Right lobe of liver (tissue), 6 donors: ENCODE results near the gene CCDC121. TPM values are rescaled to one million over a fixed set of nuclear protein-coding genes. Genes with fewer than 3 reads are reported as not detected.
"Not testable (repeated sequence)": the region's sequence is repeated elsewhere in the genome, so short reads cannot be mapped to it uniquely, and the experiment has no call there.

Experiments used
- ATAC-seq, 4 donors: fragments of 200-7000 bp; cut with Tn5 transposase; one replicate each; pipeline ENCODE4 v1.9.1; 2020; ENCODE audit warnings: mild to moderate bottlenecking in 4 of 4, moderate library complexity in 4 of 4
- DNase-seq, 3 donors: peaks; one replicate each; pipeline ENCODE4 v3.0.0-alpha.2; 2020
- H3K27ac ChIP-seq, 3 donors: fragments of 200-600 bp; one replicate each; pipeline ENCODE4 v1.8.0; 2022
- H3K27me3 ChIP-seq, 2 donors: fragments of 200-600 bp; one replicate each; pipeline ENCODE4 v1.8.0; 2022
- H3K36me3 ChIP-seq, 4 donors: fragments of 200-600 bp; sonication (generic) in 1 of 4; one replicate each; pipeline versions ENCODE4 v1.5.1 to v1.8.0; 2017 to 2022; ENCODE audit warnings: control low read depth in 1 of 4
- H3K4me1 ChIP-seq, 4 donors: fragments of 200-600 bp; sonication (generic) in 1 of 4; one replicate each; pipeline versions ENCODE4 v1.5.1 to v1.8.0; 2017 to 2022; ENCODE audit warnings: control low read depth in 1 of 4
- H3K4me3 ChIP-seq, 3 donors: fragments of 200-600 bp; one replicate each; pipeline ENCODE4 v1.8.0; 2022
- H3K9me3 ChIP-seq, 4 donors: fragments of 200-600 bp; sonication (generic) in 1 of 4; one replicate each; pipeline versions ENCODE4 v1.5.1 to v1.8.0; 2017 to 2022; ENCODE audit warnings: control low read depth in 1 of 4
- POLR2A ChIP-seq: fragments of 450-650 bp; IDR thresholded peaks from one replicate; pipeline ENCODE4 v1.6.1; 2017; ENCODE audit warnings: antibody characterized with exemption, mild to moderate bottlenecking
- WGBS: methylation state at CpG from one replicate; pipeline ENCODE4 v1.1.6; 2018; ENCODE audit warnings: low coverage, low lambda C conversion rate; ENCODE audit not compliant: insufficient coverage; ENCODE audit errors: missing lambda C conversion rate; 5-methylcytosine and 5-hydroxymethylcytosine counted together
- intact Hi-C, 2 donors: fragments of 100-400 bp; cut with DNase I; formaldehyde crosslinking; loops; one replicate each; pipeline versions ENCODE4 v1.11.2 to v1.14.1; 2022
- total RNA-seq, 6 experiments: library from RNA; depleted of rRNA in 2 of 6; stranded (reverse); fragments of >200 nt in 2 of 6; fragmentation: NEBNext Ultra II Directional in 3 of 6; extraction: Animal tissue kit (Norgen Biotek cat#: 25700) in 3 of 6; gene quantifications; one replicate each; pipeline versions ENCODE4 v1.1.0 to v1.2.4, GENCODE V29; 2016 to 2023
- TF ChIP-seq, protein P1 (sequence below), 4 donors: fragments of 200-600 bp in 3 of 4; fragments of 450-650 bp in 1 of 4; IDR thresholded peaks; one replicate each; pipeline versions ENCODE4 v1.5.1 to v1.8.0; 2016 to 2022; ENCODE audit warnings: antibody characterized with exemption in 4 of 4, mild to moderate bottlenecking in 2 of 4
- donor health status: DM: no; HTN: yes; CAD: no.
- donor health status: DM: no; HTN: no; CAD: no.
- donor health status: DM: no; HTN: no; CAD: no.
- donor health status: DM: no; HTN: yes; CAD: no.
- donor health status: DM: no; HTN: yes; CAD: no.

The CCDC121 gene
- total RNA-seq, 6 experiments from 2014 or later: 0.74 to 2.1 (median 1.5) TPM

DNA sequence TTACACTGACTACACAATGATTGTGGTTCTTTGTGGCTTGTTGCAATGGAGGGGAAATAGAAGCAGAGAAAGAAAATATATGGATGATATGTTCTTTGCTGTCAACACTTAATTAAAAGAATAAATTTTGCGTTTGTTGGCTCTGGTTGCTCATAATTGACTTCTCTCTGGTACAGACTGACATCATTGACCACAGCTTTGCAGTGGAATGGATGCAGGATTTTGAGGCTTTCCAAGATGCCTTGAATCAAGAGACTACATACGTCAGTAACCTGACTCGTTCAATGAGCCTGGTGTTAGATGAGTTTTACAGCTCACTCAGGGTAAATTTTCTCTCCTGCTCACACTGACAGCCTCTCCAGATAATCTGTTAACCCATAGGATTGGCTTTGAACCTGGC is 9.9 kb upstream of the CCDC121 start:
- intact Hi-C loops: no loop called here
- WGBS: 91% methylated on average over 3 of the region's 3 CpGs
- Histone ChIP-seq H3K36me3 (peaks cover 0 to 86% (median 26%) of the 10 kb centered on the region in 4 donors), H3K27me3 (no peaks in the 10 kb centered on the region), H3K4me1 (no peaks in the 10 kb centered on the region), H3K9me3 (no peaks in the 10 kb centered on the region), H3K27ac (no peak overlapping the region), H3K4me3 (no peak overlapping the region)
- DNase-seq (no peak), ATAC-seq (no peak)
- TF ChIP-seq POLR2A: no peak
- TF ChIP-seq, protein P1, sequence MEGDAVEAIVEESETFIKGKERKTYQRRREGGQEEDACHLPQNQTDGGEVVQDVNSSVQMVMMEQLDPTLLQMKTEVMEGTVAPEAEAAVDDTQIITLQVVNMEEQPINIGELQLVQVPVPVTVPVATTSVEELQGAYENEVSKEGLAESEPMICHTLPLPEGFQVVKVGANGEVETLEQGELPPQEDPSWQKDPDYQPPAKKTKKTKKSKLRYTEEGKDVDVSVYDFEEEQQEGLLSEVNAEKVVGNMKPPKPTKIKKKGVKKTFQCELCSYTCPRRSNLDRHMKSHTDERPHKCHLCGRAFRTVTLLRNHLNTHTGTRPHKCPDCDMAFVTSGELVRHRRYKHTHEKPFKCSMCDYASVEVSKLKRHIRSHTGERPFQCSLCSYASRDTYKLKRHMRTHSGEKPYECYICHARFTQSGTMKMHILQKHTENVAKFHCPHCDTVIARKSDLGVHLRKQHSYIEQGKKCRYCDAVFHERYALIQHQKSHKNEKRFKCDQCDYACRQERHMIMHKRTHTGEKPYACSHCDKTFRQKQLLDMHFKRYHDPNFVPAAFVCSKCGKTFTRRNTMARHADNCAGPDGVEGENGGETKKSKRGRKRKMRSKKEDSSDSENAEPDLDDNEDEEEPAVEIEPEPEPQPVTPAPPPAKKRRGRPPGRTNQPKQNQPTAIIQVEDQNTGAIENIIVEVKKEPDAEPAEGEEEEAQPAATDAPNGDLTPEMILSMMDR (IDR thresholded peaks at IDR 0.05): no peak

DNA sequence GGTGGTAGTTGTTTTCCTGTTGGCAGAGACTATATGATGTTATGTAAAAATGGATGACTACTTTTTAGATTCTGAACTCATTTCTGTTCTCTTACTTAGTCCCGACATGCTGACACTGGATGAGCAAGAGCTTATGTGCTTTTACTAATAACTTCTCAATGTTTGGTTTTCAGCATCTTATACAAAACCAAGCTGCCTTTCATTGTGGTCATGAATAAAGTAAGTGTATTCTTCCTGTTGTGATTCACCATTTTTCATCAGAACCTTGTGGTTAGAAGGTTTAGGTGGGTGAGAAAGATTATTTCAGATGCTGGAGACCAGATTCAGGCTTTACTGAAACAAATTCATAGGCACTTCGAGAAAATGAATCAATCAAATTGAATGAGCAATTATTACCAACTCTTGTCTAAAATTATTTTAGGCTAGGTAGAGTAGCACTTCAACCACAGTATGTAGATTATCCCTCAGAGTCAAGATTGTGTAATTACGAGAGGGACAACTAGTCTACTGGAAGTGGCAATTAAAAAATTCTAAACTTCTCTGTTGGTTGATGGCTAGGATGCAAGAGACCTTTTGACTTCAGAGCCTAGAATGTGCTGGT is 9.3 kb upstream of the CCDC121 start:
- peaks cover 0 to 84% (median 26%) of the 10 kb centered on the region in 4 donors for H3K36me3 ChIP-seq
- DNase-seq (no peak), ATAC-seq (no peak)
- no peaks in the 10 kb centered on the region for H3K9me3 ChIP-seq
- no peak for TF ChIP-seq POLR2A
- TF ChIP-seq, protein P1 (IDR thresholded peaks at IDR 0.05): no peak
- no peaks in the 10 kb centered on the region for H3K27me3 ChIP-seq
- H3K4me1 ChIP-seq: no peaks in the 10 kb centered on the region
- no peak overlapping the region for H3K27ac ChIP-seq
- WGBS: 88% methylated on average over 3 of the region's 3 CpGs
- intact Hi-C loops: no loop called here
- no peak overlapping the region for H3K4me3 ChIP-seq

DNA sequence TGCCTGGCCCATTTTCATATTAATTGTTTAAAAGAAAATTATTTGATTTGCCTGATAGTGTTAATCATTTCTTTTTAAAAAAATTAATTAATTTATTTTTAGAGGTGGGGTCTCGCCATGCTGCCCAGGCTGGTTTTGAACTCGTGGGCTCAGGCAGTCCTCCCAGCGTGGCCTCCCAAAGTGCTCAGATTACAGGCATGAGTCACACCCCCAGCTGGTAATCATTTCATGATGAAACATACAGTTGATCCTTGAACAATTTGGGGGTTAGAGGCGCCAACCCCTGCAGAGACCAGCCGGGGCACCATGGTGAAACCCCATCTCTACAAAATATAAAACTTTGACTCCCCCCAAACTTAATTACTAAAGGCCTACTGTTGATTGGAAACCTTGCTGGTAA is 8.0 kb upstream of the CCDC121 start:
- intact Hi-C loops: no loop called here
- H3K36me3 ChIP-seq: peaks cover 0 to 86% (median 22%) of the 10 kb centered on the region in 4 donors

DNA sequence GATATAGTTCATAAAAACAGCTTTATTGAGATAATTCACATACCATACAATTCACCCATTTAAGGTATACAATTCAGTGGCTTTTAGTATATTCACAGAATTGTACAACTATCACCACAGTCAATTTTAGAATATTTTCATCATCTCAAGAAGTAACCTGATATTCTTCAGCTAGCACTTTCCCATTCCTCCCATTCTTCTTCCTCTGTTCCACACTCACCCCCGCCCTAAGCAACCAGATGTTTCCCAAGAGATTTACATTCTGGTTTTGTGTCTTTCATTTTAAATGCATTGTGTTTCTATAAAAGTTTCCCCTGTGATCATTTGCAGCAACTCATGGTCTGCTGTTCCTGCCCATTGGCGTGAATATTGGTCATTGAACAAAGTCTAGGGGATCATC is 5.5 kb upstream of the CCDC121 start:
- no peak overlapping the region for H3K27ac ChIP-seq
- TF ChIP-seq, protein P1 (IDR thresholded peaks at IDR 0.05): no peak
- TF ChIP-seq POLR2A: no peak
- WGBS: 100% methylated on average over 2 of the region's 2 CpGs
- H3K4me1 ChIP-seq: peaks cover 0 to 9% (median 2%) of the 10 kb centered on the region in 4 donors
- ATAC-seq (no peak), DNase-seq (no peak)
- H3K9me3 ChIP-seq: no peaks in the 10 kb centered on the region
- H3K36me3 ChIP-seq: peaks cover 0 to 65% (median 18%) of the 10 kb centered on the region in 4 donors
- no peaks in the 10 kb centered on the region for H3K27me3 ChIP-seq
- intact Hi-C loops: no loop called here
- H3K4me3 ChIP-seq: no peak overlapping the region

More for the DNA sequence above, 8.0 kb upstream of the CCDC121 start:
- WGBS: 99% methylated on average over 5 of the region's 5 CpGs
- H3K27me3 ChIP-seq: no peaks in the 10 kb centered on the region
- H3K27ac ChIP-seq: no peak overlapping the region
- H3K9me3 ChIP-seq: no peaks in the 10 kb centered on the region
- TF ChIP-seq POLR2A: no peak
- TF ChIP-seq, protein P1 (IDR thresholded peaks at IDR 0.05): no peak
- DNase-seq (no peak), ATAC-seq (no peak)
- H3K4me1 ChIP-seq: no peaks in the 10 kb centered on the region
- H3K4me3 ChIP-seq: no peak overlapping the region

DNA sequence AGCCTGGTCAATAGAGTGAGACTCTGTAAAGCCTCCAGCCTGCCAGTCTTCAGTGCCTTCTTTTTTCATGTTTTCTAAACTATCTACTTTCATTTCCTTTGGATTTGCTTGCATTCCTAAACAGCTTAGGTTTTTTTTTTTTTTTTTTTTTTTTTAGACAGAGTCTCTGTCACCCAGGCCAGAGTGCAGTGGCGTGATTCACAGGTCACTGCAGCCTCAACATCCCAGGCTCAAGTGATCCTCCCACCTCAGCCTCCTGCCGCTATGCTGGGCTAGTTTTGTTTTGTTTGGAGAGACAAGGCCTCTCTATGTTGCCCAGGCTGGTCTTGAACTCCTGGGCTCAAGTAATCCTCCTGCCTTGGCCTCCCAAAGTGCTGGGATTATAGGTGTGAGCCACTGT is 1.4 kb upstream of the CCDC121 start:
- 93% methylated on average over 2 of the region's 2 CpGs for WGBS

More for the DNA sequence above, 1.4 kb upstream of the CCDC121 start:
- intact Hi-C loops, DNase-seq, H3K27ac ChIP-seq, H3K27me3 ChIP-seq, H3K9me3 ChIP-seq, ATAC-seq, H3K4me3 ChIP-seq: not testable (repeated sequence)
- Histone ChIP-seq H3K4me1 (peaks cover 0 to 16% (median 2%) of the 10 kb centered on the region in 4 donors), H3K36me3 (peaks cover 0 to 26% (median 6%) of the 10 kb centered on the region in 4 donors)
